Neuronal stem cell (in vitro differentiated cells): ENCODE results near the gene SLCO6A1.

Source experiments
- DNase-seq: peaks from one replicate; pipeline ENCODE4 v3.0.0-alpha.2; 2013; ENCODE audit warnings: low spot score
- H2AFZ ChIP-seq: one replicate; pipeline ENCODE4 v1.6.1; 2013; ENCODE audit warnings: mild to moderate bottlenecking, low read length, inconsistent platforms
- H2AK5ac ChIP-seq: 2 replicates; pipeline ENCODE4 v1.6.1; 2013; ENCODE audit warnings: low read depth, mild to moderate bottlenecking, inconsistent platforms, low read length, moderate library complexity, mixed read lengths
- H2BK120ac ChIP-seq: 2 replicates; pipeline ENCODE4 v1.6.1; 2013; ENCODE audit warnings: low read depth, mild to moderate bottlenecking, inconsistent platforms, low read length, moderate library complexity, mixed read lengths
- H2BK12ac ChIP-seq: one replicate; pipeline ENCODE4 v1.6.1; 2013; ENCODE audit warnings: low read length, inconsistent platforms
- H2BK15ac ChIP-seq: 2 replicates; pipeline ENCODE4 v1.6.1; 2013; ENCODE audit warnings: mild to moderate bottlenecking, low read length, inconsistent platforms, mixed read lengths
- H2BK5ac ChIP-seq: one replicate; pipeline ENCODE4 v1.6.1; 2013; ENCODE audit warnings: inconsistent platforms, mild to moderate bottlenecking, low read length, moderate library complexity
- H3K14ac ChIP-seq: one replicate; pipeline ENCODE4 v1.6.1; 2013; ENCODE audit warnings: low read length, inconsistent platforms
- H3K18ac ChIP-seq: 2 replicates; pipeline ENCODE4 v1.6.1; 2013; ENCODE audit warnings: low read length, inconsistent platforms
- H3K23ac ChIP-seq: 2 replicates; pipeline ENCODE4 v1.6.1; 2013; ENCODE audit warnings: low read depth, mild to moderate bottlenecking, mixed read lengths, low read length, inconsistent platforms; ENCODE audit not compliant: poor library complexity
- H3K27ac ChIP-seq: replicated peaks from 3 replicates; pipeline ENCODE4 v1.5.1; 2013; ENCODE audit warnings: low read length, inconsistent platforms
- H3K27me3 ChIP-seq, 3 experiments: 2 replicates each; pipeline ENCODE4 v1.6.1; 2013; ENCODE audit warnings: low read length in 3 of 3, mild to moderate bottlenecking in 2 of 3, inconsistent platforms in 1 of 3, low read depth in 1 of 3, mixed read lengths in 1 of 3, moderate library complexity in 1 of 3; ENCODE audit not compliant: control insufficient read depth in 3 of 3, insufficient read depth in 3 of 3
- H3K36me3 ChIP-seq, 2 donors: replicated peaks in 1 of 2; 2 replicates each; pipeline ENCODE4 v1.6.1; 2013; ENCODE audit warnings: low read length in 2 of 2; ENCODE audit not compliant: control insufficient read depth in 2 of 2, insufficient read depth in 2 of 2
- H3K4ac ChIP-seq: 2 replicates; pipeline ENCODE4 v1.6.1; 2013; ENCODE audit warnings: inconsistent platforms, mild to moderate bottlenecking, low read length, moderate library complexity
- H3K4me1 ChIP-seq, 2 donors: 1 replicate in 1 of 2; 2 replicates in 1 of 2; pipeline ENCODE4 v1.6.1; 2013; ENCODE audit warnings: low read length in 2 of 2, low read depth in 1 of 2; ENCODE audit not compliant: control insufficient read depth in 2 of 2, insufficient read depth in 1 of 2
- H3K4me2 ChIP-seq: one replicate; pipeline ENCODE4 v1.6.1; 2013; ENCODE audit warnings: mild to moderate bottlenecking, low read length, inconsistent platforms; ENCODE audit not compliant: insufficient read depth, poor library complexity, severe bottlenecking
- H3K4me3 ChIP-seq, 2 donors: 2 replicates each; pipeline ENCODE4 v1.5.1; 2013; ENCODE audit warnings: low read length in 2 of 2, mild to moderate bottlenecking in 2 of 2, inconsistent platforms in 1 of 2, moderate library complexity in 1 of 2
- H3K79me1 ChIP-seq: one replicate; pipeline ENCODE4 v1.6.1; 2013; ENCODE audit warnings: low read depth, mild to moderate bottlenecking, inconsistent platforms, low read length, moderate library complexity
- H3K9ac ChIP-seq: one replicate; pipeline ENCODE4 v1.6.1; 2013; ENCODE audit warnings: mild to moderate bottlenecking, low read depth, low read length, inconsistent platforms; ENCODE audit not compliant: poor library complexity
- H3K9me3 ChIP-seq, 2 donors: replicated peaks in 1 of 2; 2 replicates each; pipeline versions ENCODE3 to v1.6.1; 2013; ENCODE audit warnings: low read length in 2 of 2, mild to moderate bottlenecking in 2 of 2, inconsistent platforms in 1 of 2, low read depth in 1 of 2, mixed read lengths in 1 of 2, moderate library complexity in 1 of 2; ENCODE audit not compliant: control insufficient read depth in 2 of 2, insufficient read depth in 1 of 2
- H4K8ac ChIP-seq: one replicate; pipeline ENCODE4 v1.6.1; 2013; ENCODE audit warnings: low read depth, mild to moderate bottlenecking, inconsistent platforms, low read length, moderate library complexity
- H4K91ac ChIP-seq: one replicate; pipeline ENCODE4 v1.6.1; 2013; ENCODE audit warnings: low read length, low read depth, mild to moderate bottlenecking, inconsistent platforms; ENCODE audit not compliant: poor library complexity
- WGBS, 2 donors: extraction: QIAGEN DNeasy Blood & Tissue Kit; methylation state at CpG; one replicate each; pipeline ENCODE4 v1.1.7; 2013; ENCODE audit warnings: missing lambda C conversion rate in 2 of 2, mixed read lengths in 1 of 2; ENCODE audit not compliant: insufficient read length in 2 of 2, insufficient replicate concordance in 1 of 2; ENCODE audit errors: extremely low coverage in 2 of 2; 5-methylcytosine and 5-hydroxymethylcytosine counted together

SLCO6A1 gene

DNA sequence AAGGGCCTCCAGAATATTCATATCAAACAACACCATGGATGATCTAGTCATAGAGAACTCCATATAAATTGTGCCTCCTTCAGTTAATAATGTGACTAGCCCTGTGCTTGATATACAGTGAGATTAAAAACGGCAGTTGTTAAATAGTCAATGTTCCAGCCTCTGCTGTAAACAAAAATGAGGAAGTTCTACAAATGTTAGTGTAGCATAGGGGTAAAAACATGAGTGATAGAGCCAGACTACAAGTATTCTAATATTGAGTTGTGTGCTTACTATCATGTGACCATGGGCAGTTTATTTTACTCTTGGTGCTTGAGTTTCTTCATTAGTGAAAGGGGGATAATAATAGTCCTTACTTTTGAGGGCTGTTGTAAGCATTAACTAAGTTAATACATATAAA is 43.3 kb upstream of the SLCO6A1 start:
- no peak overlapping the region for H2BK120ac ChIP-seq
- no CpG with 5 or more reads among the region's 1 CpG for WGBS, 2 donors

DNA sequence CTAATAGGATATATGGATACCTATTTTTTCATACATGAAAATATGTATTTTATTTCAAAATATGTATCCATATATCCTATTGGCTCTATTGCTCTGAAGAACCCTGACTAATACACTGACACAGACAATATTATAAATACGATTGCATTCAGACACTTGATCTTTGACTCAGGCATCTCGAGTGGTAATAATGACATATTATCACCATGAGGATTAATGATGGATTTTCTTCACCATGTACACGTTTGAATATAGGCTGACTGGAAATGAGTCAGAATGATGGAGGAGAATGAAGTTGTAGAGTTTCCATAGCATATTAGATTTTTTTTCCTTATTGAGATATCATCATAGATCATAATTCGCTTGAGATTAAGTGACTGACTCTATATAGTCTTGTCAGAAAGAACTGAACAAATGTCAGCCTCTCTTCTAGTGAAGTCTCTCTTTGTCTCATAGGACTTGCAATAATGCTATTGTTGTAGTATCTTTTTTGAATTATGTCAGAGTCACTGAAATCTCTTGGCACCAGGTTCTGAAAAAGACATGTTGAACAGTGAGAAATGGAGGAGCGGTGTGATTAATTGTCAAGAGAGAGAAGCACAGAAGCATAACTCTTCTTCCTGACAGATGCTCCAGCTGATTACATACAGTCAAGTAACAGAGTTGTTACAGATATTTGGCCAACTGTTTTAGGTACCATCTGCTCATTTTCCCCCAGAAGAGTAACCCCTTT is 41.4 kb upstream of the SLCO6A1 start:
- Histone ChIP-seq H3K9ac (no peak overlapping the region), H4K8ac (no peak overlapping the region), H2BK120ac (no peak overlapping the region), H3K4me3 (no peak overlapping the region), H3K14ac (no peak overlapping the region), H3K27me3 (no peaks in the 10 kb centered on the region), H3K27ac (no peak overlapping the region), H3K9me3 (peaks cover 0 to 3% of the 10 kb centered on the region in 2 donors), H2AFZ (no peak overlapping the region), H3K4ac (no peak overlapping the region), H3K36me3 (no peaks in the 10 kb centered on the region), H3K79me1 (no peaks in the 10 kb centered on the region), H2AK5ac (no peak overlapping the region), H2BK5ac (no peak overlapping the region), H2BK12ac (no peak overlapping the region), H3K4me2 (no peak overlapping the region), H3K4me1 (no peaks in the 10 kb centered on the region), H2BK15ac (no peak overlapping the region), H3K18ac (no peak overlapping the region), H4K91ac (no peak overlapping the region), H3K23ac (no peak overlapping the region)
- no peak for DNase-seq
- no CpG with 5 or more reads among the region's 5 CpGs for WGBS, 2 donors

More for the DNA sequence above, 43.3 kb upstream of the SLCO6A1 start:
- no peaks in the 10 kb centered on the region for H3K27me3 ChIP-seq
- no peaks in the 10 kb centered on the region for H3K36me3 ChIP-seq
- no peak overlapping the region for H3K23ac ChIP-seq
- no peaks in the 10 kb centered on the region for H3K79me1 ChIP-seq
- H3K14ac ChIP-seq: no peak overlapping the region
- peaks cover 0 to 3% of the 10 kb centered on the region in 2 donors for H3K9me3 ChIP-seq
- no peak for DNase-seq
- no peak overlapping the region for H2BK5ac ChIP-seq
- no peak overlapping the region for H3K4me2 ChIP-seq
- no peak overlapping the region for H2AK5ac ChIP-seq
- H3K18ac ChIP-seq: no peak overlapping the region
- H4K8ac ChIP-seq: no peak overlapping the region
- H2BK12ac ChIP-seq: no peak overlapping the region
- no peak overlapping the region for H3K27ac ChIP-seq
- no peak overlapping the region for H3K9ac ChIP-seq
- H3K4me3 ChIP-seq: no peak overlapping the region
- no peak overlapping the region for H2AFZ ChIP-seq
- H3K4ac ChIP-seq: no peak overlapping the region
- no peaks in the 10 kb centered on the region for H3K4me1 ChIP-seq
- H2BK15ac ChIP-seq: no peak overlapping the region
- H4K91ac ChIP-seq: no peak overlapping the region

DNA sequence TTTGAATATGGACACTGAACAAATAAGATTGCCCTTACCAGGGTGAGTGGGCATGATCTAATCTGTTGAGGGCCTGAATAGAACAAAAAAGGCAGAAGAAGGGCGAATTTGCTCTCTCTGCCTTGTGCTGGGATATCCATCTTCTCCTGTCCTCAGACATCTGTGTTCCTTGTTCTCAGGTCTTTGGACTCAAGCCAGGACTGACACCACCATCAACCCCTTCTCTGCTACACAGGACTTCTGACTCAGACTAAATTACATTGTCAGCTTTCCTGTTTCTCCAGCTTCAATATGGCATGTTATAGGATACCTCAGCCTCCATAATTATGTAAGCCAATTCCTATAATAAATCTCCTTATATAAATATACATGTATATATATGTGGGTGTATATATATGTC is 40.8 kb upstream of the SLCO6A1 start:
- Histone ChIP-seq H3K79me1 (no peaks in the 10 kb centered on the region), H3K27ac (no peak overlapping the region), H3K4me3 (no peak overlapping the region), H2BK15ac (no peak overlapping the region), H3K9me3 (peaks cover 0 to 3% of the 10 kb centered on the region in 2 donors), H3K36me3 (no peaks in the 10 kb centered on the region), H2BK12ac (no peak overlapping the region), H2AK5ac (no peak overlapping the region), H2AFZ (no peak overlapping the region), H3K18ac (no peak overlapping the region), H2BK120ac (no peak overlapping the region), H3K27me3 (no peaks in the 10 kb centered on the region), H3K4me2 (no peak overlapping the region), H4K91ac (no peak overlapping the region), H2BK5ac (no peak overlapping the region), H3K9ac (no peak overlapping the region), H3K23ac (no peak overlapping the region), H3K14ac (no peak overlapping the region), H3K4ac (no peak overlapping the region), H4K8ac (no peak overlapping the region), H3K4me1 (no peaks in the 10 kb centered on the region)
- WGBS, 2 donors: no CpG with 5 or more reads among the region's 1 CpG
- no peak for DNase-seq

DNA sequence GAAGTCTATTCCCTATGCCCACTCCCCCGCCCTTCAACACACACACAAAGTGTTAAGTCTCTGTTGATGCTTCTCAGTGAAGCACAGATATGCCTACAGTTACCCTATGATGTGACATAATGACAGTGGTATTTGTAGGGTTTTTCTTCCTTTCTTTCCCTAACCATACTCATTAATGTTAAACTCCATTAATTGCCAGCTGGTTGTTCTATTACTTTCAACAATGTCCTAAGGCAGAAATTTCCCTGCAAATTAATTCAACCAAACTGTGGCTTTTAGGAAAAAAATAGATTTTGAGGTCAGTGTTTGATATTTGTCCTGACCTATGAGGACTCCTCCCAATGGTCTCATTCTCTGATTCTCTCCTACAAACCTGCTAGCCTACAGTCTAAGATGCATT is 38.2 kb upstream of the SLCO6A1 start:
- Histone ChIP-seq H3K4me2 (no peak overlapping the region), H3K27me3 (no peaks in the 10 kb centered on the region), H3K23ac (no peak overlapping the region), H3K4me1 (no peaks in the 10 kb centered on the region), H2AFZ (no peak overlapping the region), H4K8ac (no peak overlapping the region), H2BK120ac (no peak overlapping the region), H3K36me3 (no peaks in the 10 kb centered on the region), H3K18ac (no peak overlapping the region), H3K9me3 (peaks cover 0 to 3% of the 10 kb centered on the region in 2 donors), H2BK5ac (no peak overlapping the region), H2AK5ac (no peak overlapping the region), H3K27ac (no peak overlapping the region), H3K79me1 (no peaks in the 10 kb centered on the region), H3K4ac (no peak overlapping the region), H3K14ac (no peak overlapping the region), H2BK15ac (no peak overlapping the region), H3K4me3 (no peak overlapping the region), H3K9ac (no peak overlapping the region), H4K91ac (no peak overlapping the region), H2BK12ac (no peak overlapping the region)
- DNase-seq: no peak
- no CpG with 5 or more reads among the region's 1 CpG for WGBS, 2 donors
